Neuronal stem cell (in vitro differentiated cells): ENCODE data around the gene AMIGO3.

Experiments
- DNase-seq: peaks from one replicate; pipeline ENCODE4 v3.0.0-alpha.2; 2013; ENCODE audit warnings: low spot score
- H2AFZ ChIP-seq: one replicate; pipeline ENCODE4 v1.6.1; 2013; ENCODE audit warnings: mild to moderate bottlenecking, low read length, inconsistent platforms
- H2AK5ac ChIP-seq: 2 replicates; pipeline ENCODE4 v1.6.1; 2013; ENCODE audit warnings: low read depth, mild to moderate bottlenecking, inconsistent platforms, low read length, moderate library complexity, mixed read lengths
- H2BK120ac ChIP-seq: 2 replicates; pipeline ENCODE4 v1.6.1; 2013; ENCODE audit warnings: low read depth, mild to moderate bottlenecking, inconsistent platforms, low read length, moderate library complexity, mixed read lengths
- H2BK12ac ChIP-seq: one replicate; pipeline ENCODE4 v1.6.1; 2013; ENCODE audit warnings: low read length, inconsistent platforms
- H2BK15ac ChIP-seq: 2 replicates; pipeline ENCODE4 v1.6.1; 2013; ENCODE audit warnings: mild to moderate bottlenecking, low read length, inconsistent platforms, mixed read lengths
- H2BK5ac ChIP-seq: one replicate; pipeline ENCODE4 v1.6.1; 2013; ENCODE audit warnings: inconsistent platforms, mild to moderate bottlenecking, low read length, moderate library complexity
- H3K14ac ChIP-seq: one replicate; pipeline ENCODE4 v1.6.1; 2013; ENCODE audit warnings: low read length, inconsistent platforms
- H3K18ac ChIP-seq: 2 replicates; pipeline ENCODE4 v1.6.1; 2013; ENCODE audit warnings: low read length, inconsistent platforms
- H3K23ac ChIP-seq: 2 replicates; pipeline ENCODE4 v1.6.1; 2013; ENCODE audit warnings: low read depth, mild to moderate bottlenecking, mixed read lengths, low read length, inconsistent platforms; ENCODE audit not compliant: poor library complexity
- H3K27ac ChIP-seq: replicated peaks from 3 replicates; pipeline ENCODE4 v1.5.1; 2013; ENCODE audit warnings: low read length, inconsistent platforms
- H3K27me3 ChIP-seq, 3 experiments: 2 replicates each; pipeline ENCODE4 v1.6.1; 2013; ENCODE audit warnings: low read length in 3 of 3, mild to moderate bottlenecking in 2 of 3, inconsistent platforms in 1 of 3, low read depth in 1 of 3, mixed read lengths in 1 of 3, moderate library complexity in 1 of 3; ENCODE audit not compliant: control insufficient read depth in 3 of 3, insufficient read depth in 3 of 3
- H3K36me3 ChIP-seq, 2 donors: replicated peaks in 1 of 2; 2 replicates each; pipeline ENCODE4 v1.6.1; 2013; ENCODE audit warnings: low read length in 2 of 2; ENCODE audit not compliant: control insufficient read depth in 2 of 2, insufficient read depth in 2 of 2
- H3K4ac ChIP-seq: 2 replicates; pipeline ENCODE4 v1.6.1; 2013; ENCODE audit warnings: inconsistent platforms, mild to moderate bottlenecking, low read length, moderate library complexity
- H3K4me1 ChIP-seq, 2 donors: 1 replicate in 1 of 2; 2 replicates in 1 of 2; pipeline ENCODE4 v1.6.1; 2013; ENCODE audit warnings: low read length in 2 of 2, low read depth in 1 of 2; ENCODE audit not compliant: control insufficient read depth in 2 of 2, insufficient read depth in 1 of 2
- H3K4me2 ChIP-seq: one replicate; pipeline ENCODE4 v1.6.1; 2013; ENCODE audit warnings: mild to moderate bottlenecking, low read length, inconsistent platforms; ENCODE audit not compliant: insufficient read depth, poor library complexity, severe bottlenecking
- H3K4me3 ChIP-seq, 2 donors: 2 replicates each; pipeline ENCODE4 v1.5.1; 2013; ENCODE audit warnings: low read length in 2 of 2, mild to moderate bottlenecking in 2 of 2, inconsistent platforms in 1 of 2, moderate library complexity in 1 of 2
- H3K79me1 ChIP-seq: one replicate; pipeline ENCODE4 v1.6.1; 2013; ENCODE audit warnings: low read depth, mild to moderate bottlenecking, inconsistent platforms, low read length, moderate library complexity
- H3K9ac ChIP-seq: one replicate; pipeline ENCODE4 v1.6.1; 2013; ENCODE audit warnings: mild to moderate bottlenecking, low read depth, low read length, inconsistent platforms; ENCODE audit not compliant: poor library complexity
- H3K9me3 ChIP-seq, 2 donors: replicated peaks in 1 of 2; 2 replicates each; pipeline versions ENCODE3 to v1.6.1; 2013; ENCODE audit warnings: low read length in 2 of 2, mild to moderate bottlenecking in 2 of 2, inconsistent platforms in 1 of 2, low read depth in 1 of 2, mixed read lengths in 1 of 2, moderate library complexity in 1 of 2; ENCODE audit not compliant: control insufficient read depth in 2 of 2, insufficient read depth in 1 of 2
- H4K8ac ChIP-seq: one replicate; pipeline ENCODE4 v1.6.1; 2013; ENCODE audit warnings: low read depth, mild to moderate bottlenecking, inconsistent platforms, low read length, moderate library complexity
- H4K91ac ChIP-seq: one replicate; pipeline ENCODE4 v1.6.1; 2013; ENCODE audit warnings: low read length, low read depth, mild to moderate bottlenecking, inconsistent platforms; ENCODE audit not compliant: poor library complexity
- WGBS, 2 donors: extraction: QIAGEN DNeasy Blood & Tissue Kit; methylation state at CpG; one replicate each; pipeline ENCODE4 v1.1.7; 2013; ENCODE audit warnings: missing lambda C conversion rate in 2 of 2, mixed read lengths in 1 of 2; ENCODE audit not compliant: insufficient read length in 2 of 2, insufficient replicate concordance in 1 of 2; ENCODE audit errors: extremely low coverage in 2 of 2; 5-methylcytosine and 5-hydroxymethylcytosine counted together

Gene AMIGO3

GRCh38 chr3:49703443-49703927, 16.0 kb downstream of the AMIGO3 start:
- H3K14ac ChIP-seq = no peak overlapping the region
- no peak overlapping the region for H3K23ac ChIP-seq
- H3K9me3 ChIP-seq = peaks cover 0 to 2% of the 10 kb centered on the region in 2 donors
- H2AFZ ChIP-seq = no peak overlapping the region
- peaks cover 15 to 43% of the 10 kb centered on the region in 2 donors for H3K36me3 ChIP-seq
- H3K27me3 ChIP-seq = no peaks in the 10 kb centered on the region
- no peak overlapping the region for H4K91ac ChIP-seq
- H3K27ac ChIP-seq = no peak overlapping the region
- no peak overlapping the region for H2AK5ac ChIP-seq
- H3K4me2 ChIP-seq = no peak overlapping the region
- H2BK15ac ChIP-seq = no peak overlapping the region
- WGBS, 2 donors = no CpG with 5 or more reads among the region's 14 CpGs
- no peaks in the 10 kb centered on the region for H3K79me1 ChIP-seq
- no peak overlapping the region for H4K8ac ChIP-seq
- peak overlapping the region; percentile 16 for H2BK5ac ChIP-seq
- H3K18ac ChIP-seq = no peak overlapping the region
- no peak overlapping the region for H3K4me3 ChIP-seq
- H2BK12ac ChIP-seq = no peak overlapping the region
- DNase-seq = peak; percentile 45
- H3K9ac ChIP-seq = peak overlapping the region; percentile 67
- H3K4ac ChIP-seq = no peak overlapping the region
- H3K4me1 ChIP-seq = peaks cover 0 to 2% of the 10 kb centered on the region in 2 donors
- H2BK120ac ChIP-seq = no peak overlapping the region

- H3K9me3 ChIP-seq = peaks cover 0 to 2% of the 10 kb centered on the region in 2 donors
- peaks cover 17 to 49% of the 10 kb centered on the region in 2 donors for H3K36me3 ChIP-seq
- no peak overlapping the region for H2BK12ac ChIP-seq
- peak overlapping the region; percentile 77 for H4K8ac ChIP-seq
- H3K4me3 ChIP-seq = no peak overlapping the region
- H3K27me3 ChIP-seq = no peaks in the 10 kb centered on the region
- H2AK5ac ChIP-seq = no peak overlapping the region
- no peak overlapping the region for H3K14ac ChIP-seq
- no peak overlapping the region for H4K91ac ChIP-seq
- H3K4me1 ChIP-seq = peaks cover 0 to 2% of the 10 kb centered on the region in 2 donors
- no peak overlapping the region for H2AFZ ChIP-seq
- H3K79me1 ChIP-seq = no peaks in the 10 kb centered on the region
- no peak overlapping the region for H3K23ac ChIP-seq
- H2BK5ac ChIP-seq = no peak overlapping the region
- H3K4me2 ChIP-seq = no peak overlapping the region
- H2BK15ac ChIP-seq = no peak overlapping the region
- peak overlapping the region; percentile 50 for H3K9ac ChIP-seq
- no CpG with 5 or more reads among the region's 11 CpGs for WGBS, 2 donors
- no peak overlapping the region for H3K27ac ChIP-seq
- no peak overlapping the region for H2BK120ac ChIP-seq
- no peak overlapping the region for H3K18ac ChIP-seq
- no peak for DNase-seq
- no peak overlapping the region for H3K4ac ChIP-seq
Observed at GRCh38 chr3:49702672-49703071, 16.8 kb downstream of the AMIGO3 start.

- Histone ChIP-seq H2BK5ac (peak overlapping the region; percentile 32), H3K18ac (peak overlapping the region; percentile 31), H2AK5ac (no peak overlapping the region), H3K14ac (no peak overlapping the region), H3K9me3 (peaks cover 0 to 2% of the 10 kb centered on the region in 2 donors), H3K79me1 (peaks cover 2% of the 10 kb centered on the region), H3K23ac (no peak overlapping the region), H2BK15ac (no peak overlapping the region), H4K8ac (no peak overlapping the region), H3K27me3 (no peaks in the 10 kb centered on the region), H2BK12ac (no peak overlapping the region), H3K9ac (no peak overlapping the region), H3K4me2 (no peak overlapping the region), H2BK120ac (no peak overlapping the region), H2AFZ (no peak overlapping the region), H3K4me1 (peaks cover 0 to 2% of the 10 kb centered on the region in 2 donors), H3K36me3 (peaks cover 17 to 48% of the 10 kb centered on the region in 2 donors), H3K4me3 (peak overlapping the region in 1 of 2 donors; percentile 61), H3K4ac (no peak overlapping the region), H4K91ac (no peak overlapping the region), H3K27ac (peak overlapping the region; percentile 14)
- no peak for DNase-seq
- no CpG with 5 or more reads among the region's 21 CpGs for WGBS, 2 donors
Observed at GRCh38 chr3:49701388-49702077, 18.0 kb downstream of the AMIGO3 start.

GRCh38 chr3:49700453-49701128, 18.9 kb downstream of the AMIGO3 start:
- H2BK5ac ChIP-seq = no peak overlapping the region
- peaks cover 0 to 2% of the 10 kb centered on the region in 2 donors for H3K4me1 ChIP-seq
- H2AK5ac ChIP-seq = no peak overlapping the region
- H3K27me3 ChIP-seq = no peaks in the 10 kb centered on the region
- H3K4me2 ChIP-seq = no peak overlapping the region
- H3K14ac ChIP-seq = no peak overlapping the region
- H3K79me1 ChIP-seq = peaks cover 2% of the 10 kb centered on the region
- no peak overlapping the region for H3K18ac ChIP-seq
- H2BK15ac ChIP-seq = no peak overlapping the region
- no peak overlapping the region for H4K8ac ChIP-seq
- no peak overlapping the region for H3K4ac ChIP-seq
- H3K9me3 ChIP-seq = peaks cover 0 to 1% of the 10 kb centered on the region in 2 donors
- WGBS, 2 donors = no CpG with 5 or more reads among the region's 13 CpGs
- H2BK12ac ChIP-seq = no peak overlapping the region
- no peak overlapping the region for H2BK120ac ChIP-seq
- no peak overlapping the region for H3K27ac ChIP-seq
- no peak overlapping the region for H3K4me3 ChIP-seq
- H3K23ac ChIP-seq = no peak overlapping the region
- H2AFZ ChIP-seq = no peak overlapping the region
- no peak for DNase-seq
- no peak overlapping the region for H3K9ac ChIP-seq
- no peak overlapping the region for H4K91ac ChIP-seq
- H3K36me3 ChIP-seq = peaks cover 16 to 42% of the 10 kb centered on the region in 2 donors
